Brain microvascular endothelial cell (primary cell): ENCODE measurements around the gene TIGD3.

ENCODE experiments used
- DNase-seq: peaks from one replicate; pipeline ENCODE4 v3.0.0-alpha.2; 2020
- H3K27ac ChIP-seq: fragments of 250-450 bp; sonication (Bioruptor Pico); 2 replicates; pipeline ENCODE4 v1.5.1; 2020; ENCODE audit warnings: mild to moderate bottlenecking, moderate library complexity
- H3K27me3 ChIP-seq: fragments of 250-450 bp; sonication (Bioruptor Pico); replicated peaks from 2 replicates; pipeline ENCODE4 v1.5.1; 2020; ENCODE audit warnings: mild to moderate bottlenecking
- H3K36me3 ChIP-seq: fragments of 250-450 bp; sonication (Bioruptor Pico); replicated peaks from 2 replicates; pipeline ENCODE4 v1.5.1; 2020; ENCODE audit warnings: mild to moderate bottlenecking
- H3K4me3 ChIP-seq: 2 replicates; pipeline ENCODE4 v1.5.1; 2011; ENCODE audit warnings: low read depth, mild to moderate bottlenecking, control low read depth, low read length, moderate library complexity
- CTCF ChIP-seq: IDR thresholded peaks from 2 replicates; pipeline ENCODE4 v1.5.1; 2011; ENCODE audit warnings: low read depth, mild to moderate bottlenecking, moderate library complexity, low read length, control low read depth, inconsistent platforms; ENCODE audit errors: missing control alignments
- in situ Hi-C: cut with HindIII; loops from 2 replicates; pipeline ENCODE4 v1.10.0; 2017; ENCODE audit warnings: low sequenced_read_pairs, low pct_ligation_motif_present

The TIGD3 gene, protein sequence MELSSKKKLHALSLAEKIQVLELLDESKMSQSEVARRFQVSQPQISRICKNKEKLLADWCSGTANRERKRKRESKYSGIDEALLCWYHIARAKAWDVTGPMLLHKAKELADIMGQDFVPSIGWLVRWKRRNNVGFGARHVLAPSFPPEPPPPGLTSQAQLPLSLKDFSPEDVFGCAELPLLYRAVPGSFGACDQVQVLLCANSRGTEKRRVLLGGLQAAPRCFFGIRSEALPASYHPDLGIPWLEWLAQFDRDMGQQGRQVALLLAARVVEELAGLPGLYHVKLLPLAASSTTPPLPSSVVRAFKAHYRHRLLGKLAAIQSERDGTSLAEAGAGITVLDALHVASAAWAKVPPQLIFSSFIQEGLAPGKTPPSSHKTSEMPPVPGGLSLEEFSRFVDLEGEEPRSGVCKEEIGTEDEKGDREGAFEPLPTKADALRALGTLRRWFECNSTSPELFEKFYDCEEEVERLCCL

GRCh38 chr11:65354265-65355012 is at the start of gene TIGD3:
TIGD3 (plus strand) TSS chr11:65354751; CDS start chr11:65355809, 1,058 bp downstream.
- H3K36me3 ChIP-seq = peaks cover 33% of the 10 kb centered on the region
- peaks cover 5% of the 10 kb centered on the region for H3K27me3 ChIP-seq
- H3K27ac ChIP-seq = no peak within 1 kb of the TSS
- peak within 1 kb of the TSS; percentile 61 for H3K4me3 ChIP-seq
- peak; percentile 92 for DNase-seq
- TF ChIP-seq CTCF = peak; percentile 2
- in situ Hi-C loops = no loop called here

- Histone ChIP-seq H3K36me3 (no peaks in the 10 kb centered on the region), H3K27ac (no peak overlapping the region), H3K27me3 (no peaks in the 10 kb centered on the region), H3K4me3 (no peak overlapping the region)
- TF ChIP-seq CTCF = no peak
- peak; percentile 60 for DNase-seq
- in situ Hi-C loops = no loop called here
These were observed 48.9 kb upstream of the TIGD3 start for GRCh38 chr11:65305501-65306268.

DNA sequence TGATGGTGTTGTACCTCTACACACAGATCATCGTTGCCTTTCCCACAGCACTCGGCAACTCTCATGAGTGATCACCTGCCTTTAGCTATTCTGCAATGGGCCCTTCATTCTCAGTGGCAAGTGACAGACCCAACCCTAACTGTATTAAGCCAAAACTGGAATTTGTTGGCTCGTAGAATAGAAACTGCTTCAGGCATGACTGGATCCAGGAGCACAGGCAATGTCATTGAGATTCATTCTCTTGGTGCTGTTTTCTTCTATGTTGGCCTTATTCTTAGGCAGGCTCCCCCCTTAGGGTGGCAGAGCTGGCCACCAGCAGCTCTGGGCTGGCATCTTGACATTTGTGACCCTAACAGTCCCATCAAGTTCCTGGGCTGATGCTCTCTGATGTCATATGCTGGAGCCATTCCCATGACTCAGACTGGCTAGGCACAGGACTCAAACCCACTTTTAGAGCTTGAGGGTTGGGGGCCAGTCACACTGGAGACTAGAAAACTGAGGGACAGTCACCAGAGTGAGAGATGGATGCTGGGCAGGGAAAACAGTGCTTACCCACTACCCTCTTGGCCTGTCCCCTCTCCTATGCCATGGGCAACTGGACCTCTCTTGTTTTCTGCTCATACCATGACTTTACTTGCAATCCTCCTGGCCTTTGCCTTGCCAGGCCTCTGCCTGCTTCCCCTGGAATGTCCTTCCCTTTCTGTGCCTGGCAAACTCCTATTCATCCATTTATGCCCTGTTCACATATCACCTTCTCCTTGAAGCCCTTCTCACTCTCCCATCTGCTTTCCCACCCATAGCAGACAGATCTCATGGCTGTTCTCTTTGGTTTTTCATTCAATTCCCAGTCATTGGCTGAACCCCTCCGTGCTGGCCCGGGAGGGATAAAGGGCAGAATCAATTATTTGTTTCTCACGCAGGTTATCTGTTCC is 47.0 kb upstream of the TIGD3 start:
- no peak overlapping the region for H3K27ac ChIP-seq
- H3K36me3 ChIP-seq = no peaks in the 10 kb centered on the region
- no peak for DNase-seq
- H3K4me3 ChIP-seq = no peak overlapping the region
- H3K27me3 ChIP-seq = no peaks in the 10 kb centered on the region
- no peak for TF ChIP-seq CTCF
- in situ Hi-C loops = no loop called here

DNA sequence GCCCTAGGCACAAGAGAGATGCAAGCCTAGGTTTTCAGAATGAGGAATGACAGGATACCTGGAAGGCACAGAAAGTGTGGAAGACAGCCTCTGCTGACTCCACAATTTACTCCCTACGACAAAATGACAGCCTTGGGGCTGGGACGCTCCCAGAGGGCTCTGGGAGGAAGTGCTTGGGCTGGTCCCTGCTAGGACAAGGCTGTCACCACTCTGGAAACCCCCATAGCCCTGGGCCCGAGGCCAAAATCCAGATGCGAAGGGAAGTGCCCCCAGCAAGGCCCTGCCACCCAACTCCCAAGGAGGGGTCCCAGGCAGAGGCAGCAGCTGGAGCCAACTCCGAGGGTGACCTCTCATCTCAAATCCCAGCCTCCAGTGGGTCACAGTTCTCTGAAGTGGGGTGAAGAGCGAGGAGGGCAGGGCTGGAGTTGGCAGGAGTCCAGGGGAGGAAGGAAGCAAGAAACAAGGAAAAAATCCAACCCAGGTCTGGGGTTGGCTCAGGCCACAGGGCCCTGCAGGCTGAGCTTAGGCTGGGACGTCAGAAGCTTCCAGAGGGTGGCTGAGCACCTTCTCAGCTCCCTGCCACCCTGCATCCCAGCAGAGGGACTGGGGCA is 46.2 kb upstream of the TIGD3 start:
- DNase-seq = no peak
- Histone ChIP-seq H3K36me3 (no peaks in the 10 kb centered on the region), H3K27me3 (no peaks in the 10 kb centered on the region), H3K27ac (no peak overlapping the region), H3K4me3 (no peak overlapping the region)
- TF ChIP-seq CTCF = no peak
- in situ Hi-C loops = no loop called here
